Left hindlimb (tissue), 1 donor: ENCODE data around the gene TFDP1.

ENCODE experiments used
- DNase-seq: peaks from one replicate; pipeline ENCODE4 v3.0.0-alpha.2; 2018

TFDP1 gene

GRCh38 chr13:113601166-113602070 lies 16.9 kb downstream of the TFDP1 start:
- no peak for DNase-seq

DNA sequence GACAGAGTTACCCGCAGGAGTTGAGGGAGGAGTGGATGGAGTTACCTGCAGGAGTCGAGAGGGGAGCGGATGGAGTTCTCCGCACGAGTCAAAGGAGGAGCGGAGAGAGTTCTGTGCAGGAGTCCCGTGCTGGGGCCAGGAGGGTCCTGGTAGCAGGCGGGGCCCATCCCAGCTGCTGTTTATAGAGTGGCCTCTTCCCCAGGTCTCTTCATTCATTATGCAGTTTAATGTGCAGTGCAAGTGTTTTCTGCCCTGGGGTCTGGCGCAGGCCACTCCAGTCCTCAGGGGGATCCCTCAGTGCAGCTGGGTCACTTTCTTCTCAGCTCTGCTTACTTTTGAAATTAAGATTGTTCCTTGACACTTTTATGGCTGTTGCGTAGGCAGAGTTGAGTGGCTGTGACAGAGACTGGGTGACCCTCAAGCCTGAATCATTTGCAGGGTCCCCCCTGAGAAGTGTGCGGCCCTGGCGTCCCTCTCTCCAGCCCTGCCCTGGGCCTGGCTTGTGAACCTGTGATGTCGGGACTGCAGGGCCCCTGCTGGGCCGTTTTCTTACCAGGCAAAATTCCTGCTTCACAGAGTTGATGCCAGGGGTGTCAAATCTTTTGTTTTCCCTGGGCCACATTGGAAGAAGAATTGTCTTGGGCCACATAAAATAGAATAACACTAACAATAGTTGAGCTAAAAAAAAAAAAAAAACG lies 17.9 kb downstream of the TFDP1 start:
- no peak for DNase-seq

DNA sequence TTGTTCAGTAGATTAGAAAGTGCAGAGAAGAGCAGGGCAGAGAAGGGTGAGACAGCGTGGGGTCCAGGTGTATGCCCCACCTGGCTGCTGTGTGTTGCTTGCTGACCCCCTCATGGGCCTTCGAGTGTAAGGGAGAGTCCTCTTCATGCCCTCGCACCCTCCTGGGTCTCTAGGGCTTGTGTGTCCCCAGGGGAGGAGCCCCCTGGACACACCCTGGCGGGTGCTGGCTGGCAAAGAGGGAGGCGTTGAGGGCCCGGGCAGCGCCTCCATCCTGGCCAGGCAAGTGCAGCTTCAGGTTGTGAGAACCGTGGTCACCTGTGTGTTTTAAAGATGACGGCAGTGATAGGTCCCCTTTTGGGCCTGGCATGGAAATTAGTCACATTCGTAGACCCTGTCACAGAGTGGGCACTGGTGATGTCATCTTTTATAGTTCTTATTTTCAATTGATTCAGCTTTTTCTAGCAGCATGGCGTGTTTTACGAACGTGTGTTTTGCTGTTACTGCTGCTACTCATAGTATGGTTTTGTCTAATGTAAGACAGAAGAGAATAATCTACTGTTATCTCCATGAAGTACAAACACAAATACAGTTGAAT lies 18.7 kb downstream of the TFDP1 start:
- DNase-seq, result no peak

- no peak for DNase-seq
These were observed 19.6 kb downstream of the TFDP1 start for GRCh38 chr13:113604186-113604585.

GRCh38 chr13:113605461-113605860 lies 20.9 kb downstream of the TFDP1 start:
- DNase-seq, result no peak

- no peak for DNase-seq
These were observed 21.4 kb downstream of the TFDP1 start for GRCh38 chr13:113605866-113606438.

DNA sequence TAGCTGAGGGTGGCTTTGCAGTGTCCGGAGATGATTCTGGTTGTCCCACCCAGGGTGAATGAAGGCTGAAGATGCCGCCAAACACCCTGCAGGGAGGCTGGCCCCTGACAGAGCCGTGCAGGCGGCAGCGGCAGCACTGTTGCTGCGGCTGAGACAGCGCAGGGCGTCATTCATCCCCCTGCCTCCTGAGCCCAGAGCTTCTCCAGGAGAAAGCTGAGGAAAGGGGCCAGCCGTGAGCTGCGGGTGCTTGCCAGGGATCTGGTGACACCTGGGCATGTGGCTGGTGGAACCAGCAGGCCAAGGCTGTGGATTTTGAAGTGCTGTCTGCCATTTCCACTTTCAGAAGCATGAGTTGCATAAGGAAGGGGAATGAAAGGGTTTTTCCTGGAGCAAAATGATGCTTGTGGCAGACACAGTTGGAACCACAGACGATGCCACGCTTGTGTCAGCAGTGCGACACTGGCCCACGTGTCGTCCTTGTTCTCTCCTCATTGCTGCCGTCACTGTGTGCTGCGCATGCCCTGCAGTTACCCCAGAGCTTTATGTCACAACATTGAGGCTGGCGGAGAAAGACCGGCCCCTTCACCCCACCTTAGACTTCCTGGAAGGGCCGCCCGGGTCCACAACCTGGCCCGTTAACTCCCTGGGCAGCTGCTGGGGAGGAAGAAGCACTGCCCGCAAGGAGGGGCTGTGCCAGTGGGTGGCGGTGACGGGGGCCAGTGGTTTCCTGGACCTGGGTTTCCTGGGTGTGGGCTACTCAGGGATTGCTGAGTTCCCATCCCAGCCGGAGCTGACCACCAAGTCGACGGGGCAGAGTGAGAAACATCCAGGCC lies 22.7 kb downstream of the TFDP1 start:
- no peak for DNase-seq

GRCh38 chr13:113607889-113608635 lies 23.5 kb downstream of the TFDP1 start:
- DNase-seq, result no peak

DNA sequence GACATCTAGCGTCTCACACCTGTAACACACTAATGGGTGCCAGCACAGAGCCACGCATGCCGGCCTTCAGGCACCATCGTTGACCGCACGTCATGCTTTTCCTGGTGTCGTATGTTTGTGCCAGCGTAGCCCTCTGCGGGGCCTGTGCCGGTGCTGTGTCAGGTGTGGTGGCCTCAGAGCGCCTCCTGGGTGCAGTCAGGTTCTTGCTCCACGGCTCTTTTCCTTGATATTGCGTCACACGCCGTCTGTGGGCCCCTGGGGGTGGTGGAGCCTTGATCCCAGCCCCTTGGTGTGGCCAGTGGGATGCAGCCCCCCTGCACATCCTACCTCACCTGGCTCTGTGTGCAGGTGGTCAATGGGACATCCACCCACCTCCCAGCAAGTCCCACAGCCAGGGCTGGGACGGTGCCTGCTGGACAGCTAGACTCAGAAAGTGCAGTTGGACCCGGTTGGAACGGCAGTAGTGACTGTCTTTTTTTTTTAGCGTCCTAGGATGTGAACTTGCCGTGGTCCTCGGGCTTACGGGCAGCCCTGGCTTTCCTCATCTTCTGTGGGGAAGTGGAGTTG lies 24.5 kb downstream of the TFDP1 start:
- no peak for DNase-seq

DNA sequence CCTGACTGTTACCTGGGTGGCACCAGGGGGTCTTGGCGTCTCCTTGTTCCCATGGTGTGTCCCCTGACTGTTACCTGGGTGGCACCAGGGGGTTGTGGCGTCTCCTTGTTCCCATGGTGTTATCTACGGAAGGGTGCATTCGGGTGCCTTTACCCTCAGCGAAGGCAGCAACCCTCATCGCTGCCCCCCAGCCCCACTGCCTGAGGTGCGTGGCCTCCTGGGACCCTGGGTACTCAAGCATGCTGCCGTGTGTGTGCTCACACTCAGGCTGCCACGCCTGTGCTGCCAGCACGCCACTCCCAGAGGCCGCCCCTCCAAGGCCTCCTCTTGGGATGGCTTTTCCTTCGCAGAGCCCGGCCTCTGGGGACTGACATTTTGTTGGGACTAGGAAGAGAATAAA lies 25.1 kb downstream of the TFDP1 start:
- DNase-seq, result no peak

DNA sequence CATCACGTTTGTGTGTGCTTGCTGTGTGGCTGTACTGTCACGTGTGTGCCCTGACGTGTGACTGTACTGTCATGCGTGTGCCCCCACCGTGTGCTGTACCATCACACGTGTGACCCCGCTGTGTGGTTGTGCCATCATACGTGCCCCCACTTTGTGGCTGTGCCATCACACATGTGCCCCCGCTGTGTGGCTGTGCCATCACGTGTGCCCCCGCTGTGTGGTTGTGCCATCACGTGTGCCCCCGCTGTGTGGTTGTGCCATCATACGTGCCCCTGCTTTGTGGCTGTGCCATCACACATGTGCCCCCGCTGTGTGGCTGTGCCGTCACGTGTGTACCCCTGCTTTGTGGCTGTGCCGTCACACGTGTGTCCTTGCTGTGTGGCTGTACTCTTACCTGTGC lies 25.7 kb downstream of the TFDP1 start:
- no peak for DNase-seq

- DNase-seq, result no peak
These were observed 27.4 kb downstream of the TFDP1 start for GRCh38 chr13:113611996-113612395.

DNA sequence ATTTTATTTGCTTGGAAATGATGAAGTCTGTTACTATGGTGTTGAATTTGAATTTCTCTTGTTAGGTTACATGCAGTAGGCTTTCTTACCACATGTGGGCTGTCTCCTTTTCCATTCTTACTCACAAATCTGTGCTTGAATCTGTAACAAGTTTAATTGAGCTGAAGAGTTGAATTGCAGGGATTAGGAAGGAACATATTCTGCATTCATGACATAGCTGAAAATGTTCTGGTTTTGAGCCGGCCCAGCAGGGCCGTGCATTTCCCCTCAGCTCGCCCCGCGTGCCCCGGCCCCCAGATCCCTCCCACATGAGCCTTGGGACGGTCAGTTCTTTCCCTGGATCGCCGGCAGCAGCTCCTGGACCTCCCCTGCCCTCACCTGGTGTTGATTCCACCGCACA lies 28.1 kb downstream of the TFDP1 start:
- DNase-seq, result no peak

DNA sequence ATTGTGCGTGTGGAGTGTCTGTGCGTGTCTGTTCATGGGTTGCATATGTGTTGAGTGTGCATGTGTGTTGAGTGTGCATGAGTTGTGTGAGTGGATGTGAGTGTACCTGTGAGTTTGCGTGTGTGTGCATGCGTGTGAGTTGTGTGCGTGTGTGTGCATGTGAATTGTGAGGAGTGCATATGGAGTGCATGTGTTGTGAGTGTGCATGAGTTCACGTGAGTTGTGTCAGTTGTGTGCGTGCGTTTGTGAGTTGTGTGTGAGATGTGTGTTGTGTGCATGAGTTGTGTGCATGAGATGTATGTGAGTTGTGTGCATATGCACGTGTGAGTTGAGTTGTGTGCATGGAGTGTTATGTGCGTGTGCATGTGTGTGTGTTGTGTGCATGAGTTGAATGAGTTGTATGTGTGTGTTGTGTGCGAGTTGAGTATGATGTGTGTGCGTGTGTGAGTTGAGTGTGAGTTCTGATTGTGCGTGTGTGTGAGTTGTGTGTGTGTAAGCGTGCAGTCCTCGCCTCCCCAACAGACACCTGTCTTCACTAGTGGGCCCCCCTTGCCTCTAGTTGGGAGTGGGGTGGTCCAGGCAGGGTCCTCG lies 29.3 kb downstream of the TFDP1 start:
- no peak for DNase-seq

GRCh38 chr13:113616281-113616906 lies 31.8 kb downstream of the TFDP1 start:
- DNase-seq, result no peak

GRCh38 chr13:113616991-113617749 lies 32.6 kb downstream of the TFDP1 start:
- no peak for DNase-seq

- DNase-seq, result no peak
These were observed 33.4 kb downstream of the TFDP1 start for GRCh38 chr13:113617961-113618360.

GRCh38 chr13:113618455-113618854 lies 33.9 kb downstream of the TFDP1 start:
- no peak for DNase-seq

GRCh38 chr13:113620036-113620796 lies 35.7 kb downstream of the TFDP1 start:
- DNase-seq, result no peak
